Right forelimb (tissue), 1 donor: ENCODE measurements around the gene CYP26B1.

Experiments
- DNase-seq: peaks from one replicate; pipeline ENCODE4 v3.0.0-alpha.2; 2018

CYP26B1 gene

GRCh38 chr2:72140621-72140960 lies 7.1 kb downstream of the CYP26B1 start:
- peak; percentile 40 for DNase-seq

- peak; percentile 43 for DNase-seq
Observed at GRCh38 chr2:72139874-72140620, 7.6 kb downstream of the CYP26B1 start.

- DNase-seq = no peak
Observed at GRCh38 chr2:72139471-72139873, 8.2 kb downstream of the CYP26B1 start.

GRCh38 chr2:72138921-72139381 lies 8.7 kb downstream of the CYP26B1 start:
- DNase-seq = peak; percentile 65

GRCh38 chr2:72138011-72138881 lies 9.4 kb downstream of the CYP26B1 start:
- DNase-seq = peak; percentile 42

- peak; percentile 76 for DNase-seq
Observed at GRCh38 chr2:72137498-72138010, 10.1 kb downstream of the CYP26B1 start.

GRCh38 chr2:72136933-72137497 lies 10.6 kb downstream of the CYP26B1 start:
- peak; percentile 42 for DNase-seq

- peak; percentile 69 for DNase-seq
Observed at GRCh38 chr2:72136331-72136730, 11.3 kb downstream of the CYP26B1 start.

GRCh38 chr2:72135921-72136320 lies 11.7 kb downstream of the CYP26B1 start:
- DNase-seq = no peak

GRCh38 chr2:72134997-72135800 lies 12.5 kb downstream of the CYP26B1 start:
- DNase-seq = peak; percentile 23

GRCh38 chr2:72134408-72134996 lies 13.2 kb downstream of the CYP26B1 start:
- peak; percentile 30 for DNase-seq

GRCh38 chr2:72133721-72134407 lies 13.8 kb downstream of the CYP26B1 start:
- peak; percentile 22 for DNase-seq

- peak; percentile 36 for DNase-seq
Observed at GRCh38 chr2:72132981-72133720, 14.5 kb downstream of the CYP26B1 start.

- peak; percentile 32 for DNase-seq
Observed at GRCh38 chr2:72131916-72132841, 15.5 kb downstream of the CYP26B1 start.

- peak; percentile 33 for DNase-seq
Observed at GRCh38 chr2:72131371-72131891, 16.2 kb downstream of the CYP26B1 start.

- peak; percentile 22 for DNase-seq
Observed at GRCh38 chr2:72130659-72131360, 16.9 kb downstream of the CYP26B1 start.

GRCh38 chr2:72129681-72130340 lies 17.9 kb downstream of the CYP26B1 start:
- no peak for DNase-seq

- no peak for DNase-seq
Observed at GRCh38 chr2:72128843-72129227, 18.8 kb downstream of the CYP26B1 start.
